SU-DHL-6 (cell line): Measurements from ENCODE around the gene ATP6V0C.

Experiments used
- EZH2phosphoT487 ChIP-seq: fragments of 200-600 bp; sonication (generic), shearing (Covaris generic); conservative IDR thresholded peaks from 2 replicates; pipeline ENCODE4 v1.6.1; 2018; ENCODE audit warnings: mild to moderate bottlenecking, antibody characterized with exemption, low read length, moderate library complexity, mixed read lengths
- TF ChIP-seq, protein P1 (sequence below): fragments of 200-600 bp; sonication (generic); IDR thresholded peaks from one replicate; pipeline ENCODE4 v1.5.1; 2017; ENCODE audit warnings: antibody characterized with exemption, mild to moderate bottlenecking, low read length, moderate library complexity; ENCODE audit not compliant: insufficient read depth, poor library complexity, severe bottlenecking

DNA sequence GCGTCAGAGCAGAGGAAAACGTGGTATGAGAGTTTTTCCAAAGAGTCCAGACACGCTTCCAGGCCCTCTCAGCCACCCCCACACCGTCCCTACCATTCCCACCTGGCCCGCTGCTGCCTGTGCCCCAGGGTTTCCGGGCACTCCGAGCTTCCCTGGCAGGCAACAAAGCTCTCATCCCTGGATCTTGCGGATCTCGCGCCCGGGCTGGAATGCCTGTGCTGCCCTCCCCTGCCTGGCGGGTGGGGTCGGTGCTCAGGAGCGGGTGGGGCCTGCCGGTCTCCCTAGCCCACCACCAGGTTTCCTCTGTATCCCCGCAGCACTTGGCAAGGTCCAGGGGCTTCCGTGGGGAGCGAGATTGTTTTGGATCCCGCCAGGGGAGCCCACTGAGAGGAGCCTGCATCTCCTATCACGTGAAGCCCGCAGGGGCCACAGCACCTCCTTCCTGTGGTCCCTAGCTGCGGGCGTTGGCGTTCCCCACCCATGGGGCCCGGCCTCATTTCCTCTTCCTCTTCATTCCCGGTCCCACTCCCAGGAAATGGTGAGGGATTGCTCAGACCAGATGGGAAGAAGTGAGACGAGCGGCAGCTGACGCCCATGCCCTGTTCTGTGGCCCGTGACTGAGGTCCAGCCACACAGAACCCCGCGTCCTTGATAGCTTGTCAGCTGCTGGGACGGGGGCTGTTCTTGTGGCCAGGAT, 27.8 kb upstream of the ATP6V0C start:
- TF ChIP-seq, protein P1, sequence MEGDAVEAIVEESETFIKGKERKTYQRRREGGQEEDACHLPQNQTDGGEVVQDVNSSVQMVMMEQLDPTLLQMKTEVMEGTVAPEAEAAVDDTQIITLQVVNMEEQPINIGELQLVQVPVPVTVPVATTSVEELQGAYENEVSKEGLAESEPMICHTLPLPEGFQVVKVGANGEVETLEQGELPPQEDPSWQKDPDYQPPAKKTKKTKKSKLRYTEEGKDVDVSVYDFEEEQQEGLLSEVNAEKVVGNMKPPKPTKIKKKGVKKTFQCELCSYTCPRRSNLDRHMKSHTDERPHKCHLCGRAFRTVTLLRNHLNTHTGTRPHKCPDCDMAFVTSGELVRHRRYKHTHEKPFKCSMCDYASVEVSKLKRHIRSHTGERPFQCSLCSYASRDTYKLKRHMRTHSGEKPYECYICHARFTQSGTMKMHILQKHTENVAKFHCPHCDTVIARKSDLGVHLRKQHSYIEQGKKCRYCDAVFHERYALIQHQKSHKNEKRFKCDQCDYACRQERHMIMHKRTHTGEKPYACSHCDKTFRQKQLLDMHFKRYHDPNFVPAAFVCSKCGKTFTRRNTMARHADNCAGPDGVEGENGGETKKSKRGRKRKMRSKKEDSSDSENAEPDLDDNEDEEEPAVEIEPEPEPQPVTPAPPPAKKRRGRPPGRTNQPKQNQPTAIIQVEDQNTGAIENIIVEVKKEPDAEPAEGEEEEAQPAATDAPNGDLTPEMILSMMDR = no peak
- TF ChIP-seq EZH2phosphoT487 = no peak
